Gastrocnemius medialis (tissue), 4 donors: Measurements from ENCODE around the gene PGC.

Experiments
- CTCF ChIP-seq, 5 experiments: fragments of 450-650 bp in 3 of 5; fragments of 200-600 bp in 2 of 5; sonication (generic) in 2 of 5; IDR thresholded peaks in 4 of 5; conservative IDR thresholded peaks in 1 of 5; 1 replicate in 4 of 5; 2 replicates in 1 of 5; pipeline ENCODE4 v1.5.1; 2016 to 2019; ENCODE audit warnings: antibody characterized with exemption in 5 of 5, mild to moderate bottlenecking in 3 of 5, moderate library complexity in 3 of 5
- POLR2A ChIP-seq, 2 donors: fragments of 450-650 bp; IDR thresholded peaks; one replicate each; pipeline ENCODE4 v1.6.1; 2017; ENCODE audit warnings: antibody characterized with exemption in 2 of 2, mild to moderate bottlenecking in 2 of 2, moderate library complexity in 2 of 2

DNA sequence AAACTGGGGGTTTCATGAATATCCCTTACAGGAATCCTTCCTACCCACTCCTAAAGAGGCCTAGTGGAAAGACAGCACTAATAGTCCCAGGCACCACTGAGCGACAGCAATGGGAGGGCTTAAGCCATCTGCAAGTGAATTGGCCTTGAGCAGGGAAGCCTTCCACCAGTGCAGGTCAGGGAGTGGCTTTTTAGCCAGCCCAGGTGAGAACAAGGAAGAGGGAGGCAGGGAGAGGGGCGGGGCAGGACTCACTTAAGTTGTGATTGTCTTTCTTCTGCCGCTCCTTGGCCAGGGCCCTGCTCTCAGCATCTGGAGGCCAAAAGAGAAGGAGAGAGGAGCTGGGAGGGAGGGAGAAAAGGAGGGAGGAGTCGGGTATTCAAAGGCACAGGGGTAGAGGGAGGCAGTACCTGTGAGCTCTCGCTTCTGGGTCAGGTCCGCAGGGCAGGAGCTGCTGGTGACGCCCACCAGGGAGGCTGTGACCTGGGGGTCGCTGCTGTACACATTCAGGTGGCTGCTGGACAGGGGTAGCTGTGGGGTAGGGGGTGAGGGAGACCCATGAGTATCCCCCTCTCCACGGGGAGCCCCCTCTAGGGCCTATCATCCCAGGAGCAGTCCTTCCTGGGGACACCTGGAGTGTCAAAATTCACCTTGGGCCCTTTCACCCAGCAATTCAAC is 59.6 kb downstream of the PGC start:
- TF ChIP-seq CTCF (IDR thresholded peaks at IDR 0.05 in 4 of 5, conservative IDR thresholded peaks at IDR 0.05 in 1 of 5) (no peak), POLR2A (IDR thresholded peaks at IDR 0.05) (no peak)
